Keratinocyte (primary cell): ENCODE measurements around the gene PRIMA1.

Experiments used
- EZH2 ChIP-seq: IDR thresholded peaks from one replicate; pipeline ENCODE4 v1.6.1; 2012; ENCODE audit warnings: inconsistent platforms, mild to moderate bottlenecking, low read length, moderate library complexity
- TF ChIP-seq, protein P1 (sequence below), 3 experiments: IDR thresholded peaks in 1 of 3; conservative IDR thresholded peaks in 1 of 3; optimal IDR thresholded peaks in 1 of 3; 2 replicates in 2 of 3; 3 replicates in 1 of 3; pipeline versions ENCODE3 to v1.5.1; 2011; ENCODE audit warnings: low read length in 3 of 3, mild to moderate bottlenecking in 3 of 3, moderate library complexity in 2 of 3, control low read depth in 1 of 3, inconsistent platforms in 1 of 3; ENCODE audit not compliant: insufficient read depth in 2 of 3; ENCODE audit errors: extremely low read depth in 1 of 3

- TF ChIP-seq, protein P1, sequence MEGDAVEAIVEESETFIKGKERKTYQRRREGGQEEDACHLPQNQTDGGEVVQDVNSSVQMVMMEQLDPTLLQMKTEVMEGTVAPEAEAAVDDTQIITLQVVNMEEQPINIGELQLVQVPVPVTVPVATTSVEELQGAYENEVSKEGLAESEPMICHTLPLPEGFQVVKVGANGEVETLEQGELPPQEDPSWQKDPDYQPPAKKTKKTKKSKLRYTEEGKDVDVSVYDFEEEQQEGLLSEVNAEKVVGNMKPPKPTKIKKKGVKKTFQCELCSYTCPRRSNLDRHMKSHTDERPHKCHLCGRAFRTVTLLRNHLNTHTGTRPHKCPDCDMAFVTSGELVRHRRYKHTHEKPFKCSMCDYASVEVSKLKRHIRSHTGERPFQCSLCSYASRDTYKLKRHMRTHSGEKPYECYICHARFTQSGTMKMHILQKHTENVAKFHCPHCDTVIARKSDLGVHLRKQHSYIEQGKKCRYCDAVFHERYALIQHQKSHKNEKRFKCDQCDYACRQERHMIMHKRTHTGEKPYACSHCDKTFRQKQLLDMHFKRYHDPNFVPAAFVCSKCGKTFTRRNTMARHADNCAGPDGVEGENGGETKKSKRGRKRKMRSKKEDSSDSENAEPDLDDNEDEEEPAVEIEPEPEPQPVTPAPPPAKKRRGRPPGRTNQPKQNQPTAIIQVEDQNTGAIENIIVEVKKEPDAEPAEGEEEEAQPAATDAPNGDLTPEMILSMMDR (optimal IDR thresholded peaks at IDR 0.05 in 1 of 3, IDR thresholded peaks at IDR 0.05 in 1 of 3, conservative IDR thresholded peaks at IDR 0.05 in 1 of 3; ENCODE audit: extremely low read depth in 1 of 3, insufficient read depth in 2 of 3, low read length in 3 of 3), result no peak
- no peak for TF ChIP-seq EZH2
Measured at GRCh38 chr14:93714605-93715004, 73.7 kb downstream of the PRIMA1 start.
